GM19099 (cell line): ENCODE measurements around the gene CTXN1.

ENCODE experiments used
- POLR2A ChIP-seq: IDR thresholded peaks from 3 replicates; pipeline ENCODE4 v1.6.1; 2011; ENCODE audit warnings: low read depth; ENCODE audit not compliant: insufficient read length; ENCODE audit errors: extremely low read depth

Gene CTXN1

DNA sequence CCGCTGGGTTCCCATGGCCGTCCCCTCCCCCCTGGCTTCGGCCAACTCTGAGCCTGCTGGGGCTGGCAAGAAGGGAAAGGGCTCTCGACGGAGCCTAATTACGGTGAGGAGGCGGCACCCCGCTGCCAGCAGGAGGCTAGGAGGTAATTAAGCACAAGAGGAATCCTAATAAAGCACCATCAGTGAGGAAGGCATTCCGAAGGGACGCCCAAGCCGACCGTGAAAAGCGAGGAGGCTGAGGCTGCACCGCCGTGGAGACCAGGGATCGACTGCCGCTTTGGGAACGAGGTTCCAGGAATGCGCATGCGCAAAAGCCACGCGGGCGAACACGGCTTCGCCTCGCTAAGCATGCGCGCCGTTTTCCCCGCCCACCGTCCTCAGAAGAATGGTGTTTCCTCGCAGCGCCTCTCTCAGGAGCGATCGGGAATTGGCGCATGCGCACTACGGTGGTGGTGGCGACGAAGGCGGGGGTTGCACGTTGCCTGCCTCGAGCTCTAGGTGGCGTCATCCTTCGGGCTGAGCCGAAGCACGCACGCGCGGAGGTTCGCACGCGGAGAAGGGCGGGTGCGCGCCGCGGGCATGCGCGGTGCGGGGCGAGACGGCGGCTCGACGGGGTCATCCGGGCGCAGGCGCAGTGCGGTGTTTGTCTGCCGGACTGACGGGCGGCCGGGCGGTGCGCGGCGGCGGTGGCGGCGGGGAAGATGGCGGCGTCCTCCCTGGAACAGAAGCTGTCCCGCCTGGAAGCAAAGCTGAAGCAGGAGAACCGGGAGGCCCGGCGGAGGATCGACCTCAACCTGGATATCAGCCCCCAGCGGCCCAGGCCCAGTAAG, 22.5 kb downstream of the CTXN1 start, which contains the start of gene MAP2K7:
TSS of gene MAP2K7 (plus strand) at position 634 of the 830 bp plus-strand sequence. CDS start at position 702, 68 bp downstream.
- TF ChIP-seq POLR2A: peak; percentile 88

- TF ChIP-seq POLR2A: no peak
Measured at GRCh38 chr19:7902796-7903243, 23.1 kb downstream of the CTXN1 start.

DNA sequence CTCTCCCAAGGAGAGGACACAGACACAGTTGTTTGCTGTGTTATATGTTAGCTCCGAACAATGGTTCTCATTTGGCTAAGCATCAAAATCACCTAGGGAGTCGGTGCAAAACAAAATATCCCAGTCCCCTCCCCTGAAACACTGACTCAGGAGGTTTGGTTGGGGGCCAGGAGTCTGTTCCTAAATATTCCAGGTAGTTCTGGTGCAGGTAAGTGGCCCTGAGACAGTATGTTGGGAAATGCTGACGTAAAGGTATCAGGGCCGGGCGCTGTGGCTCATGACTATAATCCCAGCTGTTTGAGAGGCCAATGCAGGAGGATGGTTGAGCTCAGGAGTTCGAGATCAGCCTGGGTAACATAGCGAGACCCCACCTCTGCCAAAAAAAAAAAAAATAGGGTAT, 24.6 kb downstream of the CTXN1 start:
- no peak for TF ChIP-seq POLR2A

GRCh38 chr19:7900931-7901330, 25.0 kb downstream of the CTXN1 start:
- no peak for TF ChIP-seq POLR2A

DNA sequence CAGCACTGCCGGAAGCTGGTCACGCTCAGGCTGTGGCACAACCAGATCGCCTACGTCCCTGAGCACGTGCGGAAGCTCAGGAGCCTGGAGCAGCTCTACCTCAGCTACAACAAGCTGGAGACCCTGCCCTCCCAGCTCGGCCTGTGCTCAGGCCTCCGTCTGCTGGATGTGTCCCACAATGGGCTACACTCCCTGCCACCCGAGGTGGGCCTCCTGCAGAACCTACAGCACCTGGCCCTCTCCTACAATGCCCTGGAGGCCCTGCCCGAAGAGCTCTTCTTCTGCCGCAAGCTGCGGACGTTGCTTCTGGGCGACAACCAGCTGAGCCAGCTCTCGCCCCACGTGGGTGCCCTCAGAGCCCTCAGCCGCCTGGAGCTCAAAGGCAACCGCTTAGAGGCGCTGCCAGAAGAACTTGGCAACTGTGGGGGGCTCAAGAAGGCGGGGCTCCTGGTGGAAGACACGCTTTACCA, 25.5 kb downstream of the CTXN1 start:
- no peak for TF ChIP-seq POLR2A

GRCh38 chr19:7899751-7900378, 26.1 kb downstream of the CTXN1 start:
- no peak for TF ChIP-seq POLR2A

- TF ChIP-seq POLR2A: no peak
Measured at GRCh38 chr19:7898967-7899366, 27.0 kb downstream of the CTXN1 start.

DNA sequence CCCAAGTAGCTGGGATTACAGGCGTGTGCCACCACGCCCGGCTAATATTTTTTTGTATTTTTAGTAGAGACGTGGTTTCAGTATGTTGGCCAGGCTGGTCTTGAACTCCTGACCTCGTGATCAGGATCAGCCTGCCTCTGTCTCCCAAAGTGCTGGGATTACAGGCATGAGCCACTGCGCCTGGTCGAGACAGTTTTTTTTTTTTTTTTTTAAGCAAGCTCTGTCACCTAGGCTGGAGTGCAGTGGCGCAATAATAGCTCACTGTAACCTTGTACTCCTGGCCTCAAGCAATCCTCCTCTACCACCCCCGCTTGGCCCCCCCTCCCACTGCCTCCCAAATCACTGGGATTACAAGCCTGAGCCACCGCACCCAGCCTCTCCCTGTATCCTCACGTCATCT, 28.6 kb downstream of the CTXN1 start:
- no peak for TF ChIP-seq POLR2A

DNA sequence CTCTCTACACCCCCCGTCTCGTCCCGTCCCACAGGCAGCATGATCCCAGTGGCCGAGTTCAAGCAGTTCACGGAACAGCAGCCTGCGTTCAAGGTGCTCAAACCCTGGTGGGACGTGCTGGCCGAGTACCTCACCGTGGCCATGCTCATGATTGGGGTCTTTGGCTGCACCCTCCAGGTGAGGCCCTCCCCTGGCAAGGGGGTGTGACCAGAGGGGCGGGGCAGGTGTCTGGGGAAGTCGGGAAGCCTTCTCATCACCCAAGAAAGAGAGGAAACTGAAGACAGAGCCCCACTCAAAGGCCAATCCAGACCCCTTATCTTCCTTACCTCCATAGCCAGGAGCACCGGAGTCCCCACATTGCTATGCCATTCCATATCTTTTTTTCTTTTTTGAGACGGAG, 30.4 kb downstream of the CTXN1 start:
- TF ChIP-seq POLR2A: no peak

DNA sequence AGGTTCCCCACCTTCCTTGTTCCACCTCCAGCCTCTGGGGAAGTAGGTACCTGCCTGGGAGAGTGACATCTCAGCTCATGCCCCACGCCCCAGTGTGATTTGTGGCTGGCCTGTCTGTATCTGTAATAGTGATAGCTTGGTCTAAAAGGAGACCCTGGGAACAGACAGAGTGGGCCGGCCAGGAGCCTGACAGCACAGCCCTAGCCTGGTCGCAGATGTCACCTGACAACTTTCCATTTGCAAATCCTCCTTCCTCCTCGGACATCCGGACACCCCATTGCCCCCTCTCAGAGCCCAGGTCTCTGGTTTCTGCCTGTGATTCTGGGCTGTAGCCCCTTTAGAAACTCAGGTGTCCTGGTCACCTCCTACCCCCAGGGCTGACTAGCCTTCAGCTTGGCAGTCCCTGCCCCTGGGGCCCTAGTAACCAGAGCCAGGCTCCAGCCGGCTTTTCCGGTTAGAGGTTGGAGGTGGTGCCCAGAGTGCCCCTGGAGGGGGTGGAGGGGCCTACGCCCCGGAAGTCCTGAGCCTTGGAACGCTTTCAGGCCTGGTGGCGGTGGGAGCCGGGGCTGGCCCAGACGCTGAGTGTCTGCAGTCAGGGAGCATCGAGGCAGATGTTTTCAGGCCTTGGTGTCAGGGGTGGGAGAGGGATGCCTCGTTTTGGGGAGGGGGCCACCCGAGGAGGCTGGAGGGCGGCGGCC, 31.2 kb downstream of the CTXN1 start:
- no peak for TF ChIP-seq POLR2A

GRCh38 chr19:7888826-7889217, 37.1 kb downstream of the CTXN1 start:
- TF ChIP-seq POLR2A: no peak

GRCh38 chr19:7888145-7888825, 37.6 kb downstream of the CTXN1 start, which contains the start of gene LRRC8E:
TSS of gene LRRC8E (plus strand) at chr19:7888510. CDS start at chr19:7895604, 7,094 bp downstream.
- TF ChIP-seq POLR2A: no peak

DNA sequence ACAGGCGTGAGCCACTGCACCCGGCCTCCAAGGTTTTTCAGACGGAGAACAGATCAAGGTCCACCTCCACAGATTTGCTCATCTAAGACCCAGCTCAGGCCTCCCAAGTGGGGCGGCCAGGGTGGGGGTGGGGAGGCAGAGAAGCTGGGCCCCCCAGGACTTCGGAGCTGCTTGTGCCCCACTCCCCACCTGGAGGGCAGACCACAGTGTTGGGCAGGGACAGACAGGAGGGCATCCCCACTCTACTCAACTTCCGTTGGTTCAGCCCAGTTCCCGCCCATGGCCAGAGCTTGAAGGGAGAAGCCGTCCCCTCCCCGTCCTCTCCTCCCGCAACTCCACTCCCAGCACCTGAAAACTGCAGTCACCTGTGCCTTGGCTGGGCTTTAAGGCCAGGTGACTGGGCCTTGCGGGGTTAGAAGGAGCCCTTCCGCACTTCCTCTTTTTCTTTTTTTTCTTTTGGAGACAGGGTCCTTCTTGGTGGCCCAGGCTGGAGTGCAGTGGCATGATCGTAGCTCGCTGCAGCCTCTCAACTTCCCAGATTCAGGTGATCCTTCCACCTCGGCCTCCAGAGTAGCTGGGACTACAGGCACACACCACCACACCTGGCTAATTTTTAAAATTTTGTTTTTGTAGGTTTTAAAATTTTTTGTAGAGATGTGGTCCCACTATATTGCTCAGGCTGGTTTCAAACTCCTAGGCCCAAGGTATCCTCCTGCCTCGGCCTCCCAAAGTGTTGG, 38.4 kb downstream of the CTXN1 start:
- TF ChIP-seq POLR2A: no peak

DNA sequence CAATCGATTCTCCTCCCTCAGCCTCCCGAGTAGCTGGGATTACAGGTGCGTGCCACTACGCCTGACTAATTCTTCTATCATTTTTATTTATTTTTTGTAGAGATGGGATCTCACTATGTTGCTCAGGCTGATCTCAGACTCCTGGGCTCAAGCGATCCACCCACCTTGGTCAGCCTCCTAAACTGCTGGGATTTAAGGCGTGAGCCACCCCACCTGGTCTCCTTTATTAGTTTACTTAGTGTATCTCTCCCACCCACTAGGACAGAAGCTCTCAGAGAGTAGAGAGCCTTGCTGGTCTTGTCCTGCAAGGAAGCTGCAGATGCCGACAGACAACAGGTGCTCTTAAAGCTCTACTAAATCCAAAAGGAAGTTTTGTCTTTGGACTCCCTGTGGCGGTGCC, 40.1 kb downstream of the CTXN1 start:
- TF ChIP-seq POLR2A: no peak
